Activated CD4-positive, alpha-beta memory T cell treated with anti-CD3 and anti-CD28 coated beads, Interleukin-2, amount 10 ng/mL, durations not matched to agents 7 days and 5 days (primary cell): ENCODE data around the gene FKBP15. TPM values are rescaled to one million over a fixed set of nuclear protein-coding genes. Genes with fewer than 3 reads are reported as not detected.
A peak's percentile ranks its signal among the peaks of the same experiment; 100 is the strongest.

Experiments
- CTCF ChIA-PET: fragments of 350-600 bp; sonication (Branson Sonifier 250); formaldehyde crosslinking; loops from one replicate; lab custom pipeline; 2021; ENCODE audit warnings: antibody characterized with exemption, inconsistent platforms; lab: Charles Lee
- POLR2A ChIA-PET: fragments of 350-600 bp; sonication (Branson Sonifier 250); formaldehyde crosslinking; loops from one replicate; lab custom pipeline; 2021; ENCODE audit warnings: antibody characterized with exemption; lab: Charles Lee
- DNase-seq: peaks from one replicate; pipeline ENCODE4 v3.0.0-alpha.2; 2020
- H3K27ac Mint-ChIP-seq: one replicate; pipeline ENCODE4 v1.8.0; 2021; ENCODE audit warnings: mild to moderate bottlenecking, mixed read lengths
- H3K27me3 Mint-ChIP-seq: one replicate; pipeline ENCODE4 v1.8.0; 2021; ENCODE audit warnings: mixed read lengths
- H3K36me3 Mint-ChIP-seq: one replicate; pipeline ENCODE4 v1.8.0; 2021; ENCODE audit warnings: low read depth, mixed read lengths
- H3K4me1 Mint-ChIP-seq: one replicate; pipeline ENCODE4 v1.8.0; 2021; ENCODE audit warnings: mixed read lengths
- H3K4me3 Mint-ChIP-seq: one replicate; pipeline ENCODE4 v1.8.0; 2021; ENCODE audit warnings: mild to moderate bottlenecking, mixed read lengths
- H3K9me3 Mint-ChIP-seq: one replicate; pipeline ENCODE4 v1.8.0; 2021; ENCODE audit warnings: mixed read lengths
- total RNA-seq, 2 experiments: library from RNA; stranded (reverse); gene quantifications; one replicate each; pipeline ENCODE4 v1.2.3, GENCODE V29; 2021

Gene FKBP15
- total RNA-seq, 2 experiments from 2014 or later = 34.9 to 38.2 TPM

DNA sequence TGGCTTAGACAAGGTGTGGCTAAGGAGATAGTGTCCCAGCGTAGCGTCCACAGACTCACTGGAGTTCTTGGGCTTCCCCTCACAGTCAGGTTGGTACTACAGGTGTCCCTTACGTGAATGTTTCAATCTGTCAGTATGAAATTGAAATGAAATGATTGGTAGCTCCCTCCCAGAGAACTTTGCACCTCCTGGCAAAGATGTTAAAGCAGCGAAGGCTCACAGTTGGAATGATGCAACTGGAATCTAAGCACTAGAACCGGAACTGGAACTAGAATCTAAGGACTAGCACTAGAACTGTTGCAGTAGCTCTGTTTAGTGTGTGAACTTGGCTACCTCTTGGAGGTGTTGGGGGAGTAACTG lies 1.4 kb upstream of the FKBP15 start:
- H3K9me3 Mint-ChIP-seq = no peaks in the 10 kb centered on the region
- no peak for DNase-seq
- CTCF ChIA-PET = interaction anchor here (1.3 to 3.9 kb wide), 3 partner anchors 52 to 187 kb away, joined by 3 to 31 read pairs (median 4); partner anchors contain the start of genes C9orf43, CDC26, POLE3 and PRPF4

DNA sequence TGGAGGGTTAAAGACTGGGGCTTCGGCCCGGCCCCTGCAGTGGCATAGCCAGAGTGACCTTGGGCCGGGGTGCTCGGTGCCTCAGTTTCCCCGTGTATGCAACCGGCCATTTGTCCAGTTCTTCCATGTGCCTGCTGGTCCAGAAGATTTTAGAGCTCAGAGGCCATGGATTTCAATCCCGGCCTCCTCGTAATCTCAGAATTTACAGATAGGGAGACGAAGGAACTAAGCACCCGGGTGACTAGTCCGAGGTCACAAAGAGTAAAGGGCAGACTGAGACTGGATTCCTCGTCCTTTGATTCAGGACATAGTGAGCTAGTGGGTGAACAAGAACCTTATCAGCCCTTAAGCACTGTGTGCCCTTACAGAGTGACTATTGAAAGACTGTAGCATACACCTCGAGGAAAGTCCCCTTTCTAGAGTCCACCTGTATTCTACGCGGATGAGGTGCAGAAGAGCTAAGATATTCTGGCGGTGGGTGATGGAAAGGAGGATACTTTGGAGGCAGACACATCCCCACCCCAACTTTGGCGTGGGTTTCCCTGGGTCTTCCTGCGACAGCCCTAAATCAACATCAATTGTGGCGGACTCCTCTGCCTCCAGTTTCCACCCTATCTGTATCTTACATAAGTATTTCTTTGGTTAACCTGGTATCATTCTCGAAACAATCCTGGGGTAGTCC lies 864 bp upstream of the FKBP15 start:
- DNase-seq = no peak
- ChIA-PET POLR2A (interaction anchor here (0.6 to 4.6 kb wide), 16 partner anchors 10 to 357 kb away, joined by 3 to 47 read pairs (median 6); partner anchors contain the start of genes BSPRY, C9orf43, CDC26 and POLE3), CTCF (interaction anchor here (1.0 to 3.9 kb wide), 7 partner anchors 10 to 188 kb away, joined by 3 to 31 read pairs (median 4); partner anchors contain the start of genes ALAD, C9orf43, CDC26 and POLE3)
- Mint-ChIP-seq H3K36me3 (peaks cover 5% of the 10 kb centered on the region), H3K4me3 (peak overlapping the region; percentile 92), H3K9me3 (no peaks in the 10 kb centered on the region), H3K4me1 (peaks cover 42% of the 10 kb centered on the region), H3K27ac (peak overlapping the region; percentile 85), H3K27me3 (no peaks in the 10 kb centered on the region)

More for the DNA sequence above, 1.4 kb upstream of the FKBP15 start:
- POLR2A ChIA-PET = interaction anchor here (1.4 to 4.6 kb wide), 7 partner anchors 9 to 357 kb away, joined by 4 to 47 read pairs (median 15); partner anchors contain the start of genes CDC26, PRPF4, SLC31A2 and WDR31
- H3K27me3 Mint-ChIP-seq = no peaks in the 10 kb centered on the region
- H3K4me1 Mint-ChIP-seq = peaks cover 42% of the 10 kb centered on the region
- H3K27ac Mint-ChIP-seq = no peak overlapping the region
- H3K4me3 Mint-ChIP-seq = peak overlapping the region; percentile 92
- H3K36me3 Mint-ChIP-seq = peaks cover 5% of the 10 kb centered on the region

DNA sequence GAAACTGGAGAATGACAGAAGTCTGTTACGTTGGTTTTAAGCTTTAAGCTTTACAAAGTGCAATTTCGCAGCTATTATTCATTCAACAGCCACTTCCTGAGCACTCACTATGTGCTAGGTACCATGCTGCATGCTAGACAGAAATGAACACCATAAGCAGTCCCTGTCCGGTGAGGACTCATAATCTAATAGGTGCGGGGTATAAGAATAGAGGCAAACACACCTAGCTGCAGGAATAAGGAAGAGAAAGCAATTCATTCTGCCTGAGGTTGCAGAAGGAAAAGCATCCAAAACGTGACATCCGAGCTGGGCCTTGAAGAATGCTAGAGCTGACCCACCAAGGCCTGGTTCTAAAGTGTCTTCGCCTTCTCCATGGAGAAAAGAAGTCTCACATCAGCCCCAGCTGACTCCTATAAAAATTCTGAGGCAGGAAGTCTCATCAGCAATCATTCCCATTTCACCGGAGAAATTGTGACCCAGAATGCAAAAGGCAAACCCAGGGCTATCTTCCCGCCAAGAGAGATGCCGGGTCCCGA lies 542 bp downstream of the FKBP15 start:
- peak overlapping the region; percentile 85 for H3K27ac Mint-ChIP-seq
- POLR2A ChIA-PET = interaction anchor here (0.7 to 4.6 kb wide), 18 partner anchors 11 to 887 kb away, joined by 3 to 47 read pairs (median 6); partner anchors contain the start of genes BSPRY, C9orf43, CDC26 and POLE3
- peaks cover 11% of the 10 kb centered on the region for H3K36me3 Mint-ChIP-seq
- H3K4me1 Mint-ChIP-seq = peaks cover 48% of the 10 kb centered on the region
- H3K4me3 Mint-ChIP-seq = peak overlapping the region; percentile 92
- CTCF ChIA-PET = interaction anchor here (1.0 to 3.9 kb wide), 9 partner anchors 9 to 190 kb away, joined by 3 to 31 read pairs (median 6); partner anchors contain the start of genes ALAD, C9orf43, CDC26 and POLE3
- H3K27me3 Mint-ChIP-seq = no peaks in the 10 kb centered on the region
- peak; percentile 20 for DNase-seq
- no peaks in the 10 kb centered on the region for H3K9me3 Mint-ChIP-seq

DNA sequence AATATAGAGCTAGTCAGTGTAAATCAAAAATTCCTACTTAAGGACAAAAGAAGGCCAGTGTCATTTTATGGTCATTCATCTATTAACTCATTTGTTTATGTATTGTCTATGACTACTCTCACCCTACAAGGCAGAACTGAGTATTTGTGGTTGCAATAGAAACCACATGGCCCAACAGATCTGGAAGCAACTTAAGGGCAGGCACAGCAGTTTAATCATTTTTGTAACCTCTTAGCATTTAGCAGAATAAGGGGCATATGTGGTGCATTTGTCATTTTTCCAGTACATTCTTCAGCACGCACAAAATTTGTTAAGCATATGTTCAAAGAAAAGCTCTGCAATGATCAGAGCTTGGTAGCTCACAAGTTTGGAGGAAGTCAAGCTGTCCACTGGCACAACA lies 1.1 kb downstream of the FKBP15 start:
- Mint-ChIP-seq H3K27me3 (no peaks in the 10 kb centered on the region), H3K27ac (peak overlapping the region; percentile 85), H3K9me3 (no peaks in the 10 kb centered on the region), H3K4me1 (peaks cover 51% of the 10 kb centered on the region), H3K36me3 (peaks cover 9% of the 10 kb centered on the region), H3K4me3 (peak overlapping the region; percentile 92)
- peak; percentile 41 for DNase-seq
- CTCF ChIA-PET = interaction anchor here (1.2 to 3.9 kb wide), 6 partner anchors 55 to 190 kb away, joined by 3 to 31 read pairs (median 7); partner anchors contain the start of genes ALAD, C9orf43, CDC26 and POLE3
- POLR2A ChIA-PET = interaction anchor here (1.0 to 4.6 kb wide), 16 partner anchors 10 to 886 kb away, joined by 3 to 47 read pairs (median 6); partner anchors contain the start of genes BSPRY, C9orf43, CDC26 and POLE3

DNA sequence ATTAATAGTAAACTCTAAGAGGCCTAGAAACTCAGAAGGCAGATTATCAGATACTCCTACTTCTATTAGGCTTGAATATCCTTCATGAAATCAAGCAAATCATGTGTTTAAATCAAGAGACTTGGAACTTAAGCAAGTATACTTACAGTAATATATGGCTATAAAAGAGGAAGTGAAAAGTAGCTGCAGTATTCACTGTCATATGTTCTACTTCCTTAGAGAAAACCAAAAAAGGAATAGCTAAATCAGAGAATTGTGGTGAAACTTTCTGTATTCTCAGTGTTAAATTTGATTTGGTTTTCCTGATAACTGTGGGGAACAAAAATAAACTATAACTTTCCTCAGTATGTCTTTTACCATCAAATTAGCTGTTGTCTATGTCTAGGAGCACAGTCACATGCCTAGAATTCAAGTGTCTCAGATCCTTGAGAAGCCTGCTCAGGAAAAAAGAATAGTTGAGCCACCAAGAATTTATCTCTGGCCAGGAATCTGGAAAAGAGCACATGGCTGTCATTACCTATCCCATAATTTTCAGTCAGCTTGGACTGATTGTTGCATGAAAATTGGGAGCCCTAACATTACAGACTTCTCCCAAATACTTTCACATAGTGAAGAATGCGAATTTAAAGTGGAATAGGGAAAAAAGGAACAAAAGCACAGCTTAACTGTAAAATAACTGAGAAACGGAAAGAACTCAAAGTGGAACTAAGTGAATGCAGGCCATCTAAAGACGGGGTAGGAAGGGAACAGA lies 1.7 kb downstream of the FKBP15 start:
- no peak for DNase-seq
- H3K4me1 Mint-ChIP-seq = peaks cover 54% of the 10 kb centered on the region
- CTCF ChIA-PET = interaction anchor here (1.2 to 3.9 kb wide), 4 partner anchors 55 to 191 kb away, joined by 3 to 31 read pairs (median 7); partner anchors contain the start of genes C9orf43, CDC26, POLE3 and PRPF4

DNA sequence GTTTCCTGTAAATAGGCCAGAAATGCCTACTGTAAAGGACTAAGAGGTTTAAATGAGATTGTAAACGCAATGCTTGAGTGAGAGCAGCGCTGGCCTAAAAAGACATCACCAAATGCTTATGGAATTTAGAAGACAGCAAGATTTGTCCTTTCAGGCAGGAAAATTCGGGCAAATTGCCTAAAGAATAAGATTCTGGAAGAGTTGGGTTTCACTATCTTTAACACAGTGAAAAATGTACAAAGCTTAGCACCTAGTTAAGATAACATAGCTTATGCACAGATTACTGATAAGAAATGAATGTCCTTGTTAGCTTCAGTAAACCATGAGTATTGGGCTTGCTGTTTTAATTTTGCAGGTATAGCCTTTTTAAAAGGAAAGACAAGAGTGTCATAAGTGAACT lies 4.7 kb downstream of the FKBP15 start:
- POLR2A ChIA-PET = no interaction called here
- H3K4me3 Mint-ChIP-seq = no peak overlapping the region
- CTCF ChIA-PET = no interaction called here

More for the DNA sequence above, 1.7 kb downstream of the FKBP15 start:
- POLR2A ChIA-PET = interaction anchor here (0.8 to 4.6 kb wide), 14 partner anchors 9 to 370 kb away, joined by 3 to 47 read pairs (median 6); partner anchors contain the start of genes BSPRY, C9orf43, CDC26 and POLE3
- H3K27ac Mint-ChIP-seq = peak overlapping the region; percentile 85
- H3K4me3 Mint-ChIP-seq = peak overlapping the region; percentile 92
- H3K27me3 Mint-ChIP-seq = no peaks in the 10 kb centered on the region
- peaks cover 14% of the 10 kb centered on the region for H3K36me3 Mint-ChIP-seq
- no peaks in the 10 kb centered on the region for H3K9me3 Mint-ChIP-seq

DNA sequence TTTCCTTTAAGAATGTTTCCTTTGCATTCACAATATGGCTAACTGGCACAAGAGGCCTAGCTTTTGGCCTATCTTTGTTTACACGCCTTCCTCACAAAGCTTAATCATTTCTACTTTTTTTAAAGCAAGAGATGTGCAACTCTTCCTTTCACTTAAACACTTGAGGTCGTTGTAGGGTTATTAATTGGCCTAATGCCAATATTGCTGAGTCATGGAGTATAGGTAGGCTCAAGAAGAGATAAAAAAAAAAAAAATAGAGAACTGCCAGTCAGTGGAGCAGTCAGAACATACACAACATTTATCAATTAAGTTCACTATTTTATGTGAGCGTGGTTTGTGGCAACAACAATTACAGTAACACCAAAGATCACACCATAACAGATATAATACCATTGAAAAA lies 5.9 kb downstream of the FKBP15 start:
- Mint-ChIP-seq H3K9me3 (no peaks in the 10 kb centered on the region), H3K4me3 (no peak overlapping the region), H3K27ac (no peak overlapping the region), H3K27me3 (no peaks in the 10 kb centered on the region), H3K4me1 (peaks cover 38% of the 10 kb centered on the region), H3K36me3 (peaks cover 38% of the 10 kb centered on the region)
- POLR2A ChIA-PET = no interaction called here
- no peak for DNase-seq
- CTCF ChIA-PET = no interaction called here

More for the DNA sequence above, 4.7 kb downstream of the FKBP15 start:
- H3K27ac Mint-ChIP-seq = no peak overlapping the region
- no peaks in the 10 kb centered on the region for H3K27me3 Mint-ChIP-seq
- peaks cover 41% of the 10 kb centered on the region for H3K4me1 Mint-ChIP-seq
- no peaks in the 10 kb centered on the region for H3K9me3 Mint-ChIP-seq
- no peak for DNase-seq
- H3K36me3 Mint-ChIP-seq = peaks cover 30% of the 10 kb centered on the region

DNA sequence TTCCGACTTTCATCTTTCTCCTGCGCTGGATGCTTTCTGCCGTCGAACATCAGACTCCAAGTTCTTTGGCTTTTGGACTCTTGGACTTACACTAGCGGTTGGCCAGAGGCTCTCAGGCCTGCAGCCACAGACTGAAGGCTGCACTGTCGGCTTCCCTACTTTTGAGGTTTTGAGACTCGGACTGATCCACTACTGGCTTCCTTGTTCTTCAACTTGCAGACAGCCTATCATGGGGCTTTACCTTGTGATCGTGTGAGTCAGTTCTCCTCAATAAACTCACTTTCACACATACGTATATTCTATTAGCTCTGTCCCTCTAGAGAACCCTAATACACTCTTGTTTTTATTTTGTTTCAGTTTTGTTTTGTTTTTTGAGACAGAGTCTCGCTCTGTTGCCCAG lies 10.3 kb downstream of the FKBP15 start:
- Mint-ChIP-seq H3K9me3 (no peaks in the 10 kb centered on the region), H3K36me3 (peaks cover 58% of the 10 kb centered on the region), H3K27ac (no peak overlapping the region), H3K4me1 (peaks cover 15% of the 10 kb centered on the region), H3K4me3 (no peak overlapping the region), H3K27me3 (no peaks in the 10 kb centered on the region)
- CTCF ChIA-PET = interaction anchor here (0.7 kb wide), 1 partner anchor 306 kb away, joined by 4 read pairs; no protein-coding TSS in a partner anchor
- DNase-seq = no peak
- POLR2A ChIA-PET = interaction anchor here (3.2 kb wide), 1 partner anchor 10 kb away, joined by 13 read pairs; the partner anchor contains the start of genes FKBP15 and SLC31A1

DNA sequence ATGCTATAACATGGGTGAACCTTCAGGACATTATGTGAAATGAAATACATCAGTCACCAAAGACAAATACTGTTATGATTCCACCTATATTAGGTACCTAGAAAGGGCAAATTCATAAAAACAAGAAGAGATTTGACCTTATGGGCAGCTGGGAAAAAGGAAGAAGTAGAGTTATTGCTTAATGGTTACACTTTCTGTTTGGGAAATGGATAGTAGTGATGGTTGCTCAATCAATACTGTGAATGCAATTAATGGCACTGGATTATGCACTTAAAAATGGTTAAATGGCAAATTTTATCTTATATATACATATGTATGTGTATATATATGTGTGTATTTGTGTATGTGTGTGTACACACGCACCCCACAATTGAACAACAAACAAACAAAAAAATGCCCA lies 15.2 kb downstream of the FKBP15 start:
- CTCF ChIA-PET = no interaction called here
- H3K27me3 Mint-ChIP-seq = no peaks in the 10 kb centered on the region
- no peak overlapping the region for H3K27ac Mint-ChIP-seq
- no peaks in the 10 kb centered on the region for H3K9me3 Mint-ChIP-seq
- POLR2A ChIA-PET = interaction anchor here (1.2 kb wide), 1 partner anchor 14 kb away, joined by 3 read pairs; no protein-coding TSS in a partner anchor
- peaks cover 6% of the 10 kb centered on the region for H3K4me1 Mint-ChIP-seq
- no peak for DNase-seq
- peaks cover 74% of the 10 kb centered on the region for H3K36me3 Mint-ChIP-seq
- H3K4me3 Mint-ChIP-seq = no peak overlapping the region

DNA sequence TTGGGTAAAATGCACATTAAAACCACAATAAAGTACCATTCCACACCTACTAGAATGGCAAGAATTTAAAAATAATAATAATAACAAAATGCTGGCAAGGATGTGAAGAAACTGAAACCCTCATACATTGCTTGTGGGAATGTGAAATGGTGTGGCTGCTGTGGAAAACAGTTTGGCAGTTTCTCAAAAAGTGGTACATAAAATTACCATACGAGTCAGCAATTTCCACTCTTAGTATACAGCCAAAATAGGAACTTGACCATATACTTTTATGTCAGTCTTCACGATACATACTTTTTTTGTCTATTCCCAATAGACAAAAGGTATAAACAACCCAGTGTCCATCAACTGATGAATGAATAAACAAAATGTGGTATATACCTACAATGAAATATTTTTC lies 15.6 kb downstream of the FKBP15 start:
- no peak overlapping the region for H3K4me3 Mint-ChIP-seq
- H3K27ac Mint-ChIP-seq = no peak overlapping the region
- no peaks in the 10 kb centered on the region for H3K27me3 Mint-ChIP-seq
- peaks cover 70% of the 10 kb centered on the region for H3K36me3 Mint-ChIP-seq
- peaks cover 6% of the 10 kb centered on the region for H3K4me1 Mint-ChIP-seq
- POLR2A ChIA-PET = no interaction called here
- no peaks in the 10 kb centered on the region for H3K9me3 Mint-ChIP-seq
- CTCF ChIA-PET = no interaction called here
- DNase-seq = no peak

DNA sequence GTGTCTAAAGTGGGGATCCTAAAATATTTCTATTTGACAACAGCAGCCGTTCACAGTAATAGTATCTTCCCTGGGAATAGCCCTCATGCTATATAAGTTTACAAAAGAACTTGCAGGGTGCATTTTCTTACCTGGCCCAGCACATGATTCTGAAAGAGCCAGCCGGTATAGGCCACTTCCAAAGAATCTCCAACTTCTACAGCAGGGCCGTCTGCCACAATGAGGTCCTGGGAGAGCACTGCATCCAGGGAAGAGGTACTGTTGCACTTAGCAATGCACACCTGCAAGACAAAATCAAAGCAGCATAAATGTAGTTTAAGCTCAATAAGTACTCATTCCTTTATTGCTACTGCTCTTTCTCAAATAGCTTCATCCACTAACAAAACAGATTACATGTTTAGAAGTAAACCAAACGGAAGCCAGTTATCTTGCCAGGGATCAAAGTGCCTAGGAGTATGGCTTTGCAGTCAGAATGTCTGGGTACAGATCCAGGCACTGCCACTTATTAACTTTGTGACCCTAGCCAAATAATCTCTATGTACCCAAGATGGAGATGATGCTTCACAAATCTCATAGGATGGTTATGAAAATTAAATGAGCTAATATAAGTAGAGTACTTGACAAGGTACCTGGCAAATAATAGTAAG lies 21.3 kb downstream of the FKBP15 start:
- H3K4me3 Mint-ChIP-seq = no peak overlapping the region
- H3K27ac Mint-ChIP-seq = no peak overlapping the region
- no peaks in the 10 kb centered on the region for H3K27me3 Mint-ChIP-seq
- H3K9me3 Mint-ChIP-seq = no peaks in the 10 kb centered on the region
- ChIA-PET POLR2A (interaction anchor here (1.2 kb wide), 1 partner anchor 20 kb away, joined by 4 read pairs; no protein-coding TSS in a partner anchor), CTCF (interaction anchor here (0.7 kb wide), 1 partner anchor 49 kb away, joined by 3 read pairs; the partner anchor contains the start of gene SLC31A2)
- no peak for DNase-seq
- H3K36me3 Mint-ChIP-seq = peaks cover 69% of the 10 kb centered on the region
- peaks cover 1% of the 10 kb centered on the region for H3K4me1 Mint-ChIP-seq
